Nephron progenitor cell (in vitro differentiated cells): ENCODE data around the gene TLX2.

Experiments used
- DNase-seq: peaks from one replicate; pipeline ENCODE4 v3.0.0; 2021
- H3K27ac Mint-ChIP-seq: 2 replicates; pipeline ENCODE4 v1.8.0; 2021; ENCODE audit warnings: mild to moderate bottlenecking, moderate library complexity, mixed read lengths
- H3K27me3 Mint-ChIP-seq: 2 replicates; pipeline ENCODE4 v1.8.0; 2021; ENCODE audit warnings: mild to moderate bottlenecking, low read depth, mixed read lengths; ENCODE audit not compliant: poor library complexity
- H3K36me3 Mint-ChIP-seq: 2 replicates; pipeline ENCODE4 v1.8.0; 2021; ENCODE audit warnings: low read depth, mixed read lengths
- H3K4me1 Mint-ChIP-seq: 2 replicates; pipeline ENCODE4 v1.8.0; 2021; ENCODE audit warnings: mixed read lengths
- H3K4me3 Mint-ChIP-seq: 2 replicates; pipeline ENCODE4 v1.8.0; 2021; ENCODE audit warnings: mild to moderate bottlenecking, moderate library complexity, mixed read lengths
- H3K9me3 Mint-ChIP-seq: 2 replicates; pipeline ENCODE4 v1.8.0; 2021; ENCODE audit warnings: mild to moderate bottlenecking, moderate library complexity, mixed read lengths
- TF ChIP-seq, protein P1 (sequence below): fragments of 200-600 bp; sonication (generic); IDR thresholded peaks from 2 replicates; pipeline ENCODE4 v1.5.0; 2021; ENCODE audit warnings: antibody characterized with exemption

TLX2 gene

DNA sequence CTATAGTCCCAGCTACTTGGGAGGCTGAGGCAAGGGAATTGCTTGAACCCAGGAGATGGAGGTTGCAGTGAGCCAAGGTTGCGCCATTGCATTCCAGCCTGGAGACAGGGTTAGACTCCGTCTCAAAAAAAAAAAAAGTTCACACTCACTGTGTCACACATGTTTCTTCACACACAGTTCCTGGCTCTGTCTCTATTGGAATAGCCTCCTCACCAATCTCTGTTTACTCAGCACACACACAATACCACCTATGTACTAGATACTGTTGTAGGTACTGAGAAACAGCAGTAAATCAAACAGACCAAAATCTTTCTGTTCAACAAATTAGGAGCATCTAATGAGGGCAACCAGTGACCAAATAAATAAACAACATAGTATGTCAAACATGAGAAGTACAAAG is 28.1 kb upstream of the TLX2 start:
- Mint-ChIP-seq H3K9me3 (no peaks in the 10 kb centered on the region), H3K27ac (no peak overlapping the region), H3K4me3 (no peak overlapping the region), H3K4me1 (peaks cover 16% of the 10 kb centered on the region), H3K36me3 (peaks cover 35% of the 10 kb centered on the region), H3K27me3 (peaks cover 2% of the 10 kb centered on the region)
- no peak for DNase-seq
- TF ChIP-seq, protein P1, sequence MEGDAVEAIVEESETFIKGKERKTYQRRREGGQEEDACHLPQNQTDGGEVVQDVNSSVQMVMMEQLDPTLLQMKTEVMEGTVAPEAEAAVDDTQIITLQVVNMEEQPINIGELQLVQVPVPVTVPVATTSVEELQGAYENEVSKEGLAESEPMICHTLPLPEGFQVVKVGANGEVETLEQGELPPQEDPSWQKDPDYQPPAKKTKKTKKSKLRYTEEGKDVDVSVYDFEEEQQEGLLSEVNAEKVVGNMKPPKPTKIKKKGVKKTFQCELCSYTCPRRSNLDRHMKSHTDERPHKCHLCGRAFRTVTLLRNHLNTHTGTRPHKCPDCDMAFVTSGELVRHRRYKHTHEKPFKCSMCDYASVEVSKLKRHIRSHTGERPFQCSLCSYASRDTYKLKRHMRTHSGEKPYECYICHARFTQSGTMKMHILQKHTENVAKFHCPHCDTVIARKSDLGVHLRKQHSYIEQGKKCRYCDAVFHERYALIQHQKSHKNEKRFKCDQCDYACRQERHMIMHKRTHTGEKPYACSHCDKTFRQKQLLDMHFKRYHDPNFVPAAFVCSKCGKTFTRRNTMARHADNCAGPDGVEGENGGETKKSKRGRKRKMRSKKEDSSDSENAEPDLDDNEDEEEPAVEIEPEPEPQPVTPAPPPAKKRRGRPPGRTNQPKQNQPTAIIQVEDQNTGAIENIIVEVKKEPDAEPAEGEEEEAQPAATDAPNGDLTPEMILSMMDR: no peak

DNA sequence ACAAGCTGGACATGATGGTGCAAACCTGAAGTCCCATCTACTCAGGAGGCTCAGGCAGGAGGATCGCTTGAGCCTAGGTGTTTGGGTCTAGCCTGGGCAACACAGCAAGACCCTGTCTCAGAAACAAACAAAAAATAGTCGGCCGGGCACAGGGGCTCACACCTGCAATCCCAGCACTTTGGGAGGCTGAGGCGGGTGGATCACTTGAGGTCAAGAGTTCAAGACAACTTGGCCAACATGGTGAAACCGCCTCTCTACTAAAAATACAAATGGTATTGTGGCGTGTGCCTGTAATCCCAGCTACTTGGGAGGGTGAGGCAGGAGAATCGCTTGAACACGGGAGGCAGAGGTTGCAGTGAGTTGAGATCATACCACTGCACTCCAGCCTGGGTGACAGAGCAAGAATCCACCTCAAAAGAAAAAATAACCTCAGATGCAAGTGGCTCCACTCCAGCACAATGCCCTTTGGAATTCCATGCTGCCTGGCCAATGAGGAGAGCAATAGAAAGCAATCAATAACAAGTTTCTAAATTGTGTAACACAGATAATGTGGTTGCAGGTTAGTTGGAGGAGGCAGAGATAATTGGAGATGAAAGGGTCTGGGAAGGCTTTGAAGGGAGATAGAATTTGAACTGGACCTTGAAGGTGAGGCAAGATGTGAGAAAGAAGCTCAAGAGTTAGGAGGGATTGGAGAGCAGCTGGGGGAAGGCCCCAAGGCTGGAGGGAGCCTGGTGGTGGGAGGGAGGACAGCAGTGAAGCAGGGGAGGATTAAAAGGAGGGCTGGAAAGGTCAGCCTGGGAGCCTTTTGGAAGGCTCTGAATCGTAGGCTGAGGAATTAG is 25.4 kb upstream of the TLX2 start:
- Mint-ChIP-seq H3K4me1 (no peaks in the 10 kb centered on the region), H3K27ac (no peak overlapping the region), H3K27me3 (no peaks in the 10 kb centered on the region), H3K36me3 (peaks cover 54% of the 10 kb centered on the region), H3K9me3 (no peaks in the 10 kb centered on the region), H3K4me3 (no peak overlapping the region)
- TF ChIP-seq, protein P1: no peak
- no peak for DNase-seq

DNA sequence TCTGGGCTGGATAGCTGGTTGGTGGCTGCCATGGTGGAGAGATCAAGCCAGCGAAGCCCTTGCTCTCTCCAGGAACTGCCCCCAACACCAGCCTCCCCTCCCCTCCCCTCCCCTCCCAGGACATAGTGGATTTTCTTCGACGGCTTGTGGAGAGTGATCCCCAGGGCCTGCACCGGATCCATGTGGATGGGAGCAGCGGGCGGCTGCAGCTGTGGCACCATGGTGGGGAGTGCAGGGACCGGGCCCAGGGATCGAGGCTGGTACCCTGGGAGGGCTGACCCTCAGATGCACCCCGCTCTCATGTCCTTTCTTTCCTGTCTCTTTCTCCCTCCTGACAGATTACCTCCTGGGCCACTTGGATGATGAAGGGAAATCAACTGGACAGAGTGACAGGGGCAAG is 24.3 kb upstream of the TLX2 start:
- H3K4me3 Mint-ChIP-seq: no peak overlapping the region
- H3K27me3 Mint-ChIP-seq: peaks cover 6% of the 10 kb centered on the region
- TF ChIP-seq, protein P1: no peak
- no peak for DNase-seq
- H3K27ac Mint-ChIP-seq: no peak overlapping the region
- no peaks in the 10 kb centered on the region for H3K9me3 Mint-ChIP-seq
- no peaks in the 10 kb centered on the region for H3K4me1 Mint-ChIP-seq
- H3K36me3 Mint-ChIP-seq: peaks cover 60% of the 10 kb centered on the region

DNA sequence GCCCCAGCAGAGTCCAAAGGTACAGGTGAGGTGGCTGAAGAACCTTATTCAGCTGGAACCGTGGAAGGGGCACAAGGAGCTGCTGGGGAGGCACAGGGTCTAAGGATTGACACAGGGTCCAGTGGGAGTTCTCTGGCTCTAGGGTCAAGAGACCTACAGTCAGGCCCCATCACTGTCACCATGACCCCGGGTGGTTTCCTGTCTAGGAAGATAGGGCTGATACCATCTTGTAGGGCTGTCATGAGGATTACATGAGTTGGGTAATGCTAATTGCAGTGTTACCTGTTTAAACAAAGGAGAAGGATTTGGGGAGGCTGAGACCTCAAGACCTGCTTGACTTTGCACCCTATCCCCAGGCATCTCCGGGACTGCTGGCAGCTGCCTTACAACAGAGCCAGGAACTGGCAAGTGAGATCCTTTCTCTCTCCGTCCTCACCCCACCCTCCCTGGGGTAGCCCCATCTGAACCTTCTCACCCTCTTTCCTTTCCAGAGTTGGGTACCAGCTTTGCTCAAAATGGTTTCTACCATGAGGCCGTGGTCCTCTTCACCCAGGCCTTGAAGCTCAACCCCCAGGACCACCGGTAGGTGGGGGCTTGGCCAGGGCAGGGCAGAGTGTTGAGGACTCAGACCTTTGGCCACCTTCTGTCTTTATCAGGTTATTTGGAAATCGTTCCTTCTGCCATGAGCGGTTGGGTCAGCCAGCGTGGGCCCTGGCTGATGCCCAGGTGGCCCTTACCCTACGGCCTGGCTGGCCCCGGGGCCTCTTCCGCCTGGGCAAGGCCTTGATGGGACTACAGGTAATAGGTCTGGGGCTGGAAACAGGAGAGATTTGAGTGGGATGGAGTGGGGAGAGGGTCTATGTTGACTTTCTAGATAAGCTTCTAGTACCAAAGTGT is 22.4 kb upstream of the TLX2 start:
- TF ChIP-seq, protein P1: no peak
- no peak overlapping the region for H3K4me3 Mint-ChIP-seq
- H3K36me3 Mint-ChIP-seq: peaks cover 54% of the 10 kb centered on the region
- peaks cover 26% of the 10 kb centered on the region for H3K27me3 Mint-ChIP-seq
- no peak overlapping the region for H3K27ac Mint-ChIP-seq
- DNase-seq: no peak
- H3K4me1 Mint-ChIP-seq: no peaks in the 10 kb centered on the region
- no peaks in the 10 kb centered on the region for H3K9me3 Mint-ChIP-seq

DNA sequence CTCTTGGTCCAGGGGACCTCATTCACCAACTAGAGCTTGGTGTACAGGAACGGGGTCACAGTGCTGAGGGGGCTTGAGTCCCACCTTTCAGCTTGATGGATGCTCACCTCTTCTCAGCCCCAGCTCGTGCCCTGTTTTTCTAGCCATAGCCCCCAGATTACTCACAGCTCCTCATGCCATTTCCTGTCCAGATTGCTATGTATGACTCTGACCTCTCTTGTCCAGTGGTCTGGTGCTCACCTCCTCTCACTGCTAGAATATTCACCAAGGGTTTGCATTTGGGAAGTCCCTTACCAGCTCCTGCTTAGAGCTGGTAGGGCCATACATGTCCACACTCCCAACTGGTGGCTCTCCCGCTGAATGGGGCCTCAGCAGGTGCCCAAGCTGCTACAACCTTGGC is 20.7 kb upstream of the TLX2 start:
- peaks cover 13% of the 10 kb centered on the region for H3K4me1 Mint-ChIP-seq
- H3K9me3 Mint-ChIP-seq: no peaks in the 10 kb centered on the region
- no peak for DNase-seq
- no peak overlapping the region for H3K4me3 Mint-ChIP-seq
- TF ChIP-seq, protein P1: no peak
- H3K36me3 Mint-ChIP-seq: peaks cover 53% of the 10 kb centered on the region
- no peak overlapping the region for H3K27ac Mint-ChIP-seq
- H3K27me3 Mint-ChIP-seq: peaks cover 42% of the 10 kb centered on the region
